GM23338 (cell line): ENCODE measurements around the gene CALML5. TPM values are rescaled to one million over a fixed set of nuclear protein-coding genes. Genes with fewer than 3 reads are reported as not detected.

ENCODE experiments used
- ATAC-seq: fragments of 200-7000 bp; cut with Tn5 transposase; 3 replicates; pipeline ENCODE4 v1.9.1; 2020
- DNase-seq: peaks from one replicate; pipeline ENCODE4 v3.0.0-alpha.2; 2015; ENCODE audit warnings: low spot score
- H2AFZ ChIP-seq: fragments of 200-600 bp; sonication (generic); 2 replicates; pipeline ENCODE4 v1.8.0; 2016; ENCODE audit warnings: antibody characterized with exemption, mild to moderate bottlenecking, moderate library complexity
- H3F3A ChIP-seq: fragments of 200-600 bp; sonication (generic); replicated peaks from 2 replicates; pipeline ENCODE4 v1.8.0; 2017; ENCODE audit warnings: antibody characterized with exemption, mixed run types, low read depth
- H3K27ac ChIP-seq: fragments of 200-600 bp; sonication (generic); 2 replicates; pipeline ENCODE4 v1.6.1; 2016; ENCODE audit warnings: low read depth
- H3K27me3 ChIP-seq: fragments of 200-600 bp; sonication (generic); 2 replicates; pipeline ENCODE4 v1.8.0; 2016; ENCODE audit warnings: mild to moderate bottlenecking, mixed run types, moderate library complexity; ENCODE audit not compliant: insufficient read depth
- H3K36me3 ChIP-seq: fragments of 200-600 bp; sonication (generic); 2 replicates; pipeline ENCODE4 v1.8.0; 2016; ENCODE audit warnings: mild to moderate bottlenecking; ENCODE audit not compliant: insufficient read depth
- H3K4me1 ChIP-seq: fragments of 200-600 bp; sonication (generic); 2 replicates; pipeline ENCODE4 v1.8.0; 2016; ENCODE audit warnings: mild to moderate bottlenecking, moderate library complexity; ENCODE audit not compliant: insufficient read depth
- H3K4me2 ChIP-seq: fragments of 200-600 bp; sonication (generic); 2 replicates; pipeline ENCODE4 v1.7.1; 2017; ENCODE audit warnings: mixed run types
- H3K4me3 ChIP-seq: fragments of 200-600 bp; sonication (generic); 2 replicates; pipeline ENCODE4 v1.6.1; 2016; ENCODE audit warnings: mixed run types
- H3K79me2 ChIP-seq: fragments of 200-600 bp; sonication (generic); replicated peaks from 2 replicates; pipeline ENCODE4 v1.8.0; 2017; ENCODE audit warnings: mild to moderate bottlenecking; ENCODE audit not compliant: insufficient read depth
- H3K9me2 ChIP-seq: fragments of 200-600 bp; sonication (generic); 2 replicates; pipeline ENCODE4 v1.8.0; 2017; ENCODE audit not compliant: insufficient read depth
- H4K20me1 ChIP-seq: fragments of 200-600 bp; sonication (generic); replicated peaks from 2 replicates; pipeline ENCODE4 v1.8.0; 2017; ENCODE audit warnings: mild to moderate bottlenecking; ENCODE audit not compliant: insufficient read depth
- H3K27ac Mint-ChIP-seq: 2 replicates; pipeline ENCODE4 v1.8.0; 2020; ENCODE audit warnings: inconsistent platforms, mild to moderate bottlenecking, moderate library complexity, mixed read lengths
- H3K27me3 Mint-ChIP-seq: 3 replicates; pipeline ENCODE4 v1.8.0; 2022; ENCODE audit warnings: low read depth, mild to moderate bottlenecking, moderate library complexity, mixed read lengths, inconsistent platforms; ENCODE audit not compliant: insufficient read depth, poor library complexity
- H3K36me3 Mint-ChIP-seq: 3 replicates; pipeline ENCODE4 v1.8.0; 2021; ENCODE audit warnings: low read depth, mild to moderate bottlenecking, inconsistent platforms, moderate library complexity, mixed read lengths
- H3K4me1 Mint-ChIP-seq: 3 replicates; pipeline ENCODE4 v1.8.0; 2020; ENCODE audit warnings: mild to moderate bottlenecking, inconsistent platforms, mixed read lengths
- H3K4me3 Mint-ChIP-seq: 3 replicates; pipeline ENCODE4 v1.8.0; 2021; ENCODE audit warnings: moderate library complexity, mild to moderate bottlenecking, inconsistent platforms, mixed read lengths
- H3K9me3 Mint-ChIP-seq: 3 replicates; pipeline ENCODE4 v1.8.0; 2020; ENCODE audit warnings: moderate library complexity, mild to moderate bottlenecking, inconsistent platforms, mixed read lengths
- CREB1 ChIP-seq: fragments of 250-450 bp; sonication (Bioruptor Pico); IDR thresholded peaks from 2 replicates; pipeline ENCODE4 v1.5.0; 2020; ENCODE audit warnings: low read depth, mild to moderate bottlenecking, moderate library complexity
- EZH2phosphoT487 ChIP-seq: fragments of 200-600 bp; sonication (generic); IDR thresholded peaks from one replicate; pipeline ENCODE4 v1.8.1; 2018; ENCODE audit warnings: antibody characterized with exemption; ENCODE audit not compliant: unreplicated experiment
- NANOG ChIP-seq: IDR thresholded peaks from 2 replicates; pipeline ENCODE4 v1.6.1; 2016; ENCODE audit warnings: antibody characterized with exemption, borderline replicate concordance
- ZNF114 ChIP-seq: fragments of 250-450 bp; sonication (Bioruptor Pico); IDR thresholded peaks from 2 replicates; pipeline ENCODE4 v1.5.0; 2020; ENCODE audit warnings: mild to moderate bottlenecking, moderate library complexity
- polyA plus RNA-seq: library from polyadenylated mRNA; unstranded; fragments of >200 nt; fragmentation: Nextera tagmentation; extraction: Ambion mirVana; gene quantifications from 2 replicates; pipeline ENCODE4 v1.2.1, GENCODE V29; 2016
- total RNA-seq: library from RNA; depleted of rRNA; stranded (reverse); fragments of >200 nt; shearing (Covaris generic); gene quantifications from 2 replicates; pipeline ENCODE4 v1.2.3, GENCODE V29; 2014
- TF ChIP-seq, protein P1 (sequence below): fragments of 250-450 bp; sonication (Bioruptor Pico); IDR thresholded peaks from 2 replicates; pipeline ENCODE4 v1.5.0; 2020; ENCODE audit warnings: mild to moderate bottlenecking, moderate library complexity
- TF ChIP-seq, protein P2 (sequence below): IDR thresholded peaks from one replicate; pipeline ENCODE4 v1.6.1; 2018; ENCODE audit warnings: antibody characterized with exemption; ENCODE audit not compliant: unreplicated experiment

Gene CALML5
- total and polyA plus RNA-seq, 2 experiments from 2014 or later = 0.40 TPM; not detected in 1

DNA sequence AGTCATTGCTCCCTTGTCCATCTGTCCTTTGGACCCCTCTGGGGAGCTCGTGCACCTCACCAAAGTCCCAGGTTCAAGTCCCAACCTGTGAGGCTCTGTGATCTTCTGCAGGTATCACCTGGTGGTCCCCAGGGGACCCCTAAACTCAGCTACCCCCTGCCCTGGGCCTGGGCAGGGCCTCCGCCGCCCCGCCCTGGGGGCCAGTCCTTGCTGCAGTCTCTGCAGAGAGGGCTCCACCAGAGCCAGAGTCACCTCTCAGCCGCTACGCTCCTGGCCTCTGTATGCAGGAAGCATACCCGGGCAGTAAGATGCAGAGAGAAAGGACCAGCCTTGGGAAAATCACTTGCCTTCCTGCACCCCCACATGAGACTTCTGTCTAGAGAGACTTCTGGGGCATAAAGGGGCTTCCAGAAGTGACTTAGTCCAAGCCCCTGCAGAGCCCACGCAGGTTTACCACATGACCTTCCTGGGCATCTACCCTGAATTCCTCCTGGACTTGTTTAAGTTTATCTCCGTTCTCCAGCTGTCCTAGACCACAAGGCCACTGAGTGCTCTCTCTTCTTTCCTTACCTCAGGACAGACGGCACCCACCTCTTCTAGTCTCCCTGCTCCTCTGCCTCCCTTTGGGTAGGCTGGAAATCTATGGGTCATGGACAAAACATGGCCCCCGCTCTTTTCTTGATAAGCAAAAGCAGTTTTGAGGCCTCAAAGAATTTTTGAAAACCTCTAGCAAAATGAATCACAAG, 21.2 kb downstream of the CALML5 start:
- Mint-ChIP-seq H3K27ac (peak overlapping the region; percentile 84; the same call in 1 of the 2 replicates), H3K36me3 (peaks cover 3% of the 10 kb centered on the region), H3K4me1 (peaks cover 9% of the 10 kb centered on the region), H3K27me3 (peaks cover 18% of the 10 kb centered on the region), H3K4me3 (peak overlapping the region; percentile 35; the same call in 1 of the 3 replicates), H3K9me3 (peaks cover 4% of the 10 kb centered on the region)
- H3F3A ChIP-seq = peaks cover 8% of the 10 kb centered on the region; the same call in 1 of the 2 replicates
- no peak for ATAC-seq
- no peaks in the 10 kb centered on the region for H3K79me2 ChIP-seq
- no peak for DNase-seq
- H3K36me3 ChIP-seq = no peaks in the 10 kb centered on the region
- H3K27ac ChIP-seq = peak overlapping the region; percentile 98; the same call in 1 of the 2 replicates
- H4K20me1 ChIP-seq = no peaks in the 10 kb centered on the region
- no peaks in the 10 kb centered on the region for H3K9me2 ChIP-seq
- H3K4me2 ChIP-seq = peak overlapping the region; percentile 69; the same call in 1 of the 2 replicates
- H3K27me3 ChIP-seq = no peaks in the 10 kb centered on the region
- TF ChIP-seq EZH2phosphoT487 (no peak), NANOG (no peak), CREB1 (CRISPR knock-in tag) (no peak), ZNF114 (no peak)
- TF ChIP-seq, protein P1, sequence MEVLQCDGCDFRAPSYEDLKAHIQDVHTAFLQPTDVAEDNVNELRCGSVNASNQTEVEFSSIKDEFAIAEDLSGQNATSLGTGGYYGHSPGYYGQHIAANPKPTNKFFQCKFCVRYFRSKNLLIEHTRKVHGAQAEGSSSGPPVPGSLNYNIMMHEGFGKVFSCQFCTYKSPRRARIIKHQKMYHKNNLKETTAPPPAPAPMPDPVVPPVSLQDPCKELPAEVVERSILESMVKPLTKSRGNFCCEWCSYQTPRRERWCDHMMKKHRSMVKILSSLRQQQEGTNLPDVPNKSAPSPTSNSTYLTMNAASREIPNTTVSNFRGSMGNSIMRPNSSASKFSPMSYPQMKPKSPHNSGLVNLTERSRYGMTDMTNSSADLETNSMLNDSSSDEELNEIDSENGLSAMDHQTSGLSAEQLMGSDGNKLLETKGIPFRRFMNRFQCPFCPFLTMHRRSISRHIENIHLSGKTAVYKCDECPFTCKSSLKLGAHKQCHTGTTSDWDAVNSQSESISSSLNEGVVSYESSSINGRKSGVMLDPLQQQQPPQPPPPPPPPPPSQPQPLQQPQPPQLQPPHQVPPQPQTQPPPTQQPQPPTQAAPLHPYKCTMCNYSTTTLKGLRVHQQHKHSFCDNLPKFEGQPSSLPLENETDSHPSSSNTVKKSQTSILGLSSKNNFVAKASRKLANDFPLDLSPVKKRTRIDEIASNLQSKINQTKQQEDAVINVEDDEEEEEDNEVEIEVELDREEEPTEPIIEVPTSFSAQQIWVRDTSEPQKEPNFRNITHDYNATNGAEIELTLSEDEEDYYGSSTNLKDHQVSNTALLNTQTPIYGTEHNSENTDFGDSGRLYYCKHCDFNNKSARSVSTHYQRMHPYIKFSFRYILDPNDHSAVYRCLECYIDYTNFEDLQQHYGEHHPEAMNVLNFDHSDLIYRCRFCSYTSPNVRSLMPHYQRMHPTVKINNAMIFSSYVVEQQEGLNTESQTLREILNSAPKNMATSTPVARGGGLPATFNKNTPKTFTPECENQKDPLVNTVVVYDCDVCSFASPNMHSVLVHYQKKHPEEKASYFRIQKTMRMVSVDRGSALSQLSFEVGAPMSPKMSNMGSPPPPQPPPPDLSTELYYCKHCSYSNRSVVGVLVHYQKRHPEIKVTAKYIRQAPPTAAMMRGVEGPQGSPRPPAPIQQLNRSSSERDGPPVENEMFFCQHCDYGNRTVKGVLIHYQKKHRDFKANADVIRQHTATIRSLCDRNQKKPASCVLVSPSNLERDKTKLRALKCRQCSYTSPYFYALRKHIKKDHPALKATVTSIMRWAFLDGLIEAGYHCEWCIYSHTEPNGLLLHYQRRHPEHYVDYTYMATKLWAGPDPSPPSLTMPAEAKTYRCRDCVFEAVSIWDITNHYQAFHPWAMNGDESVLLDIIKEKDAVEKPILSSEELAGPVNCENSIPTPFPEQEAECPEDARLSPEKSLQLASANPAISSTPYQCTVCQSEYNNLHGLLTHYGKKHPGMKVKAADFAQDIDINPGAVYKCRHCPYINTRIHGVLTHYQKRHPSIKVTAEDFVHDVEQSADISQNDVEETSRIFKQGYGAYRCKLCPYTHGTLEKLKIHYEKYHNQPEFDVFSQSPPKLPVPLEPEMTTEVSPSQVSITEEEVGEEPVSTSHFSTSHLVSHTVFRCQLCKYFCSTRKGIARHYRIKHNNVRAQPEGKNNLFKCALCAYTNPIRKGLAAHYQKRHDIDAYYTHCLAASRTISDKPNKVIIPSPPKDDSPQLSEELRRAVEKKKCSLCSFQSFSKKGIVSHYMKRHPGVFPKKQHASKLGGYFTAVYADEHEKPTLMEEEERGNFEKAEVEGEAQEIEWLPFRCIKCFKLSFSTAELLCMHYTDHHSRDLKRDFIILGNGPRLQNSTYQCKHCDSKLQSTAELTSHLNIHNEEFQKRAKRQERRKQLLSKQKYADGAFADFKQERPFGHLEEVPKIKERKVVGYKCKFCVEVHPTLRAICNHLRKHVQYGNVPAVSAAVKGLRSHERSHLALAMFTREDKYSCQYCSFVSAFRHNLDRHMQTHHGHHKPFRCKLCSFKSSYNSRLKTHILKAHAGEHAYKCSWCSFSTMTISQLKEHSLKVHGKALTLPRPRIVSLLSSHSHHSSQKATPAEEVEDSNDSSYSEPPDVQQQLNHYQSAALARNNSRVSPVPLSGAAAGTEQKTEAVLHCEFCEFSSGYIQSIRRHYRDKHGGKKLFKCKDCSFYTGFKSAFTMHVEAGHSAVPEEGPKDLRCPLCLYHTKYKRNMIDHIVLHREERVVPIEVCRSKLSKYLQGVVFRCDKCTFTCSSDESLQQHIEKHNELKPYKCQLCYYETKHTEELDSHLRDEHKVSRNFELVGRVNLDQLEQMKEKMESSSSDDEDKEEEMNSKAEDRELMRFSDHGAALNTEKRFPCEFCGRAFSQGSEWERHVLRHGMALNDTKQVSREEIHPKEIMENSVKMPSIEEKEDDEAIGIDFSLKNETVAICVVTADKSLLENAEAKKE (CRISPR knock-in tag) = no peak
- TF ChIP-seq, protein P2, sequence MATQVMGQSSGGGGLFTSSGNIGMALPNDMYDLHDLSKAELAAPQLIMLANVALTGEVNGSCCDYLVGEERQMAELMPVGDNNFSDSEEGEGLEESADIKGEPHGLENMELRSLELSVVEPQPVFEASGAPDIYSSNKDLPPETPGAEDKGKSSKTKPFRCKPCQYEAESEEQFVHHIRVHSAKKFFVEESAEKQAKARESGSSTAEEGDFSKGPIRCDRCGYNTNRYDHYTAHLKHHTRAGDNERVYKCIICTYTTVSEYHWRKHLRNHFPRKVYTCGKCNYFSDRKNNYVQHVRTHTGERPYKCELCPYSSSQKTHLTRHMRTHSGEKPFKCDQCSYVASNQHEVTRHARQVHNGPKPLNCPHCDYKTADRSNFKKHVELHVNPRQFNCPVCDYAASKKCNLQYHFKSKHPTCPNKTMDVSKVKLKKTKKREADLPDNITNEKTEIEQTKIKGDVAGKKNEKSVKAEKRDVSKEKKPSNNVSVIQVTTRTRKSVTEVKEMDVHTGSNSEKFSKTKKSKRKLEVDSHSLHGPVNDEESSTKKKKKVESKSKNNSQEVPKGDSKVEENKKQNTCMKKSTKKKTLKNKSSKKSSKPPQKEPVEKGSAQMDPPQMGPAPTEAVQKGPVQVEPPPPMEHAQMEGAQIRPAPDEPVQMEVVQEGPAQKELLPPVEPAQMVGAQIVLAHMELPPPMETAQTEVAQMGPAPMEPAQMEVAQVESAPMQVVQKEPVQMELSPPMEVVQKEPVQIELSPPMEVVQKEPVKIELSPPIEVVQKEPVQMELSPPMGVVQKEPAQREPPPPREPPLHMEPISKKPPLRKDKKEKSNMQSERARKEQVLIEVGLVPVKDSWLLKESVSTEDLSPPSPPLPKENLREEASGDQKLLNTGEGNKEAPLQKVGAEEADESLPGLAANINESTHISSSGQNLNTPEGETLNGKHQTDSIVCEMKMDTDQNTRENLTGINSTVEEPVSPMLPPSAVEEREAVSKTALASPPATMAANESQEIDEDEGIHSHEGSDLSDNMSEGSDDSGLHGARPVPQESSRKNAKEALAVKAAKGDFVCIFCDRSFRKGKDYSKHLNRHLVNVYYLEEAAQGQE = no peak
- no peak overlapping the region for H3K4me3 ChIP-seq
- peaks cover 13% of the 10 kb centered on the region for H3K4me1 ChIP-seq
- peak overlapping the region; percentile 56 for H2AFZ ChIP-seq
